ENCODE measurements around the gene KCNQ1.

The KCNQ1 gene

DNA sequence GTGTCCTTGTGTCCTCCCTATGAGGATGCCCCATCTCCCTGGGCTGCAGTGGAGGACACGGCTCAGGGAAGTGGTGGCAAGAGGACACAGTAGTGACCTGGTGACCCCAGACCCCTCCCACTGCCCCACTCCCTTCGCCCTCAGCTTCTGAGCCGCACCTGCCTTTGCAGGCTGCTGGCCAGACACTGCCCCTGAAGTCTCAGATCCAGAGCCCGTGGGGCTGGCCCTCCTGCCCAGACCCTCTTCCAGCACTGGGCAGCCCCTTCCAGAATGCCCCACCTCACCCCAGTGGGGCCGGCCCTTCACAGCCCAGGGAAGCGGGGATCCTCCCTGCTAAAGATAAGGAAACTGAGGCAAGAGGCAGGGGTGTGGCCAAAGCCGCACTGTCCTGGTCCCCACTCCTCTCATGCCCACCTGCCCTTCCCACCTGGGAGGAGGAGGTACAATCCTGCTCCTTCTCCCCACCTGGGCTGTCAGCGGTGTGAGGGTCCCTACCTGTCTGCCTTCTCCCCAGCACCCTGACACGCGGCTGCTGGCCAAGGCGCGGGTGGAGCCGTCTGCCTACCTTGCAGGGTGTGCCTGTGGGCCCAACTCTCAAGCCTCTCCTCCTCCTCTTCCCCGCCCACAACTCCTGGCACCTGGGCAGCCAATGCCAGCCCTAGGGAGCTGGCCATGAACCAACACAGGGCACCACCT, 17.8 kb upstream of the KCNQ1 start:
- Histone ChIP-seq H3K9me3 (ENCODE audit: control insufficient read depth, insufficient read depth, low read length) (no peaks in the 10 kb centered on the region), H3K9ac (ENCODE audit: low read depth, low read length) (no peak overlapping the region), H3K4me3 (ENCODE audit: low read depth, low read length) (no peak overlapping the region), H3K4me1 (ENCODE audit: control insufficient read depth, insufficient read depth, low read length) (no peaks in the 10 kb centered on the region), H3K27ac (ENCODE audit: low read depth, low read length) (no peak overlapping the region), H3K27me3 (ENCODE audit: control insufficient read depth, insufficient read depth, low read length) (no peaks in the 10 kb centered on the region; the same call in 1 of the 2 replicates), H3K36me3 (ENCODE audit: control insufficient read depth, insufficient read depth, low read length) (no peaks in the 10 kb centered on the region)

DNA sequence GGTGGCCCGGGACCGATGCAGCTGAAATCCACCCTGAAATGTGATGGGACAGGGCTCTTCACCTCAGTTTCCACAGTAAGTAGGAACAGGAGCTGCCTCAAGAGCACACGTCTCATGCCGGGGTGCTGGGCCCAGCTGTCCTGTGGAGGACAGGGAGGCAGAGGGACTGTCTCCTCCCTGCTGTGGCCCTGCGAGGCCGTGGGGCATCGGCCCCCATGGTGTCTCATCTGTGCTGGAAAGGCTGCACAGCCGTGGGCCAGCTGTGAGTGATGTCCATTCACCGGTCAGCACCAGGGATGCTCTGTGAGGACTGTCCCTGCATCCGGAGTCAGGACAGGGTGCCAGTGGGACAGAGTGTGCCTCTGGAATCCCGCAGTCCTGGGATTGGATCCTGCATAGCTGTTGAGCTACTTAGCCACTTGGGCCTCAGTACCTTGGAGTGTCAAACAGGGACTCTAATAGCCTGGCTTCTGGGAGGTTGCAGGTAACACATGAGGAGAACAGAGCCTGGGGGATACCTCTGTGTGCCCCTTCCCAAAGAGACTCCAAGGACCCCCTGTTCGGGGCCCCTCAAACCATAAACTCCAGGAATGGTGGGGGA, 17.0 kb upstream of the KCNQ1 start:
- Histone ChIP-seq H3K27me3 (ENCODE audit: control insufficient read depth, insufficient read depth, low read length) (no peaks in the 10 kb centered on the region; the same call in 1 of the 2 replicates), H3K4me3 (ENCODE audit: low read depth, low read length) (no peak overlapping the region), H3K4me1 (ENCODE audit: control insufficient read depth, insufficient read depth, low read length) (no peaks in the 10 kb centered on the region), H3K36me3 (ENCODE audit: control insufficient read depth, insufficient read depth, low read length) (no peaks in the 10 kb centered on the region), H3K27ac (ENCODE audit: low read depth, low read length) (no peak overlapping the region), H3K9ac (ENCODE audit: low read depth, low read length) (no peak overlapping the region), H3K9me3 (ENCODE audit: control insufficient read depth, insufficient read depth, low read length) (no peaks in the 10 kb centered on the region)

- no peaks in the 10 kb centered on the region for H3K4me1 ChIP-seq (ENCODE audit: control insufficient read depth, insufficient read depth, low read length)
- no peak overlapping the region for H3K4me3 ChIP-seq (ENCODE audit: low read depth, low read length)
- no peaks in the 10 kb centered on the region for H3K9me3 ChIP-seq (ENCODE audit: control insufficient read depth, insufficient read depth, low read length)
- H3K36me3 ChIP-seq (ENCODE audit: control insufficient read depth, insufficient read depth, low read length): no peaks in the 10 kb centered on the region
- no peak overlapping the region for H3K9ac ChIP-seq (ENCODE audit: low read depth, low read length)
- no peak overlapping the region for H3K27ac ChIP-seq (ENCODE audit: low read depth, low read length)
- no peaks in the 10 kb centered on the region; the same call in 1 of the 2 replicates for H3K27me3 ChIP-seq (ENCODE audit: control insufficient read depth, insufficient read depth, low read length)
Measured at GRCh38 chr11:2428322-2428795, 16.4 kb upstream of the KCNQ1 start.

DNA sequence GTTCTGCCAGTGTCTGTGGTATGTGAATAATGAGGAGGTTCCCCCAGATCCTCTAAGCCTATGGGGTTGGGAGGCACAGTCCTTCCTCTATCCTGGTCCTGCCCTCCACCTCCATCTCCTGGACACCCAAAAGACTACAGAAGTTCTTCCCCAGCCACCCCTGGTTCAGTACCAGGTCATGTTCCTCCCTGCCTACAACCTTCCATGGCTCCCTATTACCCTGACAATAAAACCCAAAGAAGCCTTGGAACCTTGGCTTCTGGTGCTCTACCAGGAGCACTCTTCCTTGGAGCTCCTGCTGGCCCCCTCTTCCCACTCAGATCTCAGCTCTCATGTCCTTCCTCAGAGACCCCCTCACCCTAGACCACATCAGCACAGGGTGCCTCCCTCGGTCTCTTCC, 13.4 kb upstream of the KCNQ1 start:
- Histone ChIP-seq H3K27ac (ENCODE audit: low read depth, low read length) (no peak overlapping the region), H3K36me3 (ENCODE audit: control insufficient read depth, insufficient read depth, low read length) (no peaks in the 10 kb centered on the region), H3K4me3 (ENCODE audit: low read depth, low read length) (no peak overlapping the region), H3K27me3 (ENCODE audit: control insufficient read depth, insufficient read depth, low read length) (no peaks in the 10 kb centered on the region; the same call in none of the 2 replicates), H3K9ac (ENCODE audit: low read depth, low read length) (no peak overlapping the region), H3K9me3 (ENCODE audit: control insufficient read depth, insufficient read depth, low read length) (no peaks in the 10 kb centered on the region), H3K4me1 (ENCODE audit: control insufficient read depth, insufficient read depth, low read length) (no peaks in the 10 kb centered on the region)

- H3K9me3 ChIP-seq (ENCODE audit: control insufficient read depth, insufficient read depth, low read length): no peaks in the 10 kb centered on the region
- H3K27ac ChIP-seq (ENCODE audit: low read depth, low read length): no peak overlapping the region
- H3K9ac ChIP-seq (ENCODE audit: low read depth, low read length): no peak overlapping the region
- no peaks in the 10 kb centered on the region for H3K4me1 ChIP-seq (ENCODE audit: control insufficient read depth, insufficient read depth, low read length)
- H3K4me3 ChIP-seq (ENCODE audit: low read depth, low read length): no peak overlapping the region
- H3K27me3 ChIP-seq (ENCODE audit: control insufficient read depth, insufficient read depth, low read length): peaks cover 7% of the 10 kb centered on the region
- H3K36me3 ChIP-seq (ENCODE audit: control insufficient read depth, insufficient read depth, low read length): no peaks in the 10 kb centered on the region
Measured at GRCh38 chr11:2432171-2432621, 12.6 kb upstream of the KCNQ1 start.

GRCh38 chr11:2432628-2433071, 12.2 kb upstream of the KCNQ1 start:
- Histone ChIP-seq H3K27me3 (ENCODE audit: control insufficient read depth, insufficient read depth, low read length) (peaks cover 12% of the 10 kb centered on the region), H3K36me3 (ENCODE audit: control insufficient read depth, insufficient read depth, low read length) (no peaks in the 10 kb centered on the region), H3K9ac (ENCODE audit: low read depth, low read length) (no peak overlapping the region), H3K4me3 (ENCODE audit: low read depth, low read length) (no peak overlapping the region), H3K4me1 (ENCODE audit: control insufficient read depth, insufficient read depth, low read length) (no peaks in the 10 kb centered on the region), H3K9me3 (ENCODE audit: control insufficient read depth, insufficient read depth, low read length) (no peaks in the 10 kb centered on the region), H3K27ac (ENCODE audit: low read depth, low read length) (no peak overlapping the region)

GRCh38 chr11:2433106-2433925, 11.5 kb upstream of the KCNQ1 start:
- Histone ChIP-seq H3K9ac (ENCODE audit: low read depth, low read length) (no peak overlapping the region), H3K4me3 (ENCODE audit: low read depth, low read length) (no peak overlapping the region), H3K27ac (ENCODE audit: low read depth, low read length) (no peak overlapping the region), H3K27me3 (ENCODE audit: control insufficient read depth, insufficient read depth, low read length) (peaks cover 12% of the 10 kb centered on the region), H3K4me1 (ENCODE audit: control insufficient read depth, insufficient read depth, low read length) (no peaks in the 10 kb centered on the region), H3K9me3 (ENCODE audit: control insufficient read depth, insufficient read depth, low read length) (no peaks in the 10 kb centered on the region), H3K36me3 (ENCODE audit: control insufficient read depth, insufficient read depth, low read length) (no peaks in the 10 kb centered on the region)

DNA sequence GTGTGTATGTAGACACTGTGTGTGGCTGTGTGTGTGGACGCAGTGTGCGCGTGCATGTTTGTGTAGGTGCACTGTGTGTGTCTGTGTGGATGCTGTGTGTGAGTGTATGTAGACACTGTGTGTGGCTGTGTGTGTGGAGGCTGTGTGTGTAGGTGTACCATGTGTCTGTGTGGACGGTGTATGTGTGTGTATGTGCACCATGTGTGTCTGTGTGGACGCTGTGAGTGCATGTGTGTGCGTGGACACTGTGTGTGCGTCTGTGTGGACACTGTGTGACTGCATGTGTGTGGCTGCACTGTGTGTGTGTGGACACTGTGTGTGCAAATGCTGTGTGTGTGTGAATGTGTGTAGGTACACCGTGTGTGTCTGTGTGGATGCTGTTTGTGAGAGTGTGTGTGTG, 10.8 kb upstream of the KCNQ1 start:
- H3K36me3 ChIP-seq (ENCODE audit: control insufficient read depth, insufficient read depth, low read length): no peaks in the 10 kb centered on the region
- H3K27me3 ChIP-seq (ENCODE audit: control insufficient read depth, insufficient read depth, low read length): peaks cover 15% of the 10 kb centered on the region
- no peaks in the 10 kb centered on the region for H3K9me3 ChIP-seq (ENCODE audit: control insufficient read depth, insufficient read depth, low read length)
- H3K4me1 ChIP-seq (ENCODE audit: control insufficient read depth, insufficient read depth, low read length): no peaks in the 10 kb centered on the region
- H3K27ac ChIP-seq (ENCODE audit: low read depth, low read length): no peak overlapping the region
- H3K4me3 ChIP-seq (ENCODE audit: low read depth, low read length): no peak overlapping the region
- no peak overlapping the region for H3K9ac ChIP-seq (ENCODE audit: low read depth, low read length)

DNA sequence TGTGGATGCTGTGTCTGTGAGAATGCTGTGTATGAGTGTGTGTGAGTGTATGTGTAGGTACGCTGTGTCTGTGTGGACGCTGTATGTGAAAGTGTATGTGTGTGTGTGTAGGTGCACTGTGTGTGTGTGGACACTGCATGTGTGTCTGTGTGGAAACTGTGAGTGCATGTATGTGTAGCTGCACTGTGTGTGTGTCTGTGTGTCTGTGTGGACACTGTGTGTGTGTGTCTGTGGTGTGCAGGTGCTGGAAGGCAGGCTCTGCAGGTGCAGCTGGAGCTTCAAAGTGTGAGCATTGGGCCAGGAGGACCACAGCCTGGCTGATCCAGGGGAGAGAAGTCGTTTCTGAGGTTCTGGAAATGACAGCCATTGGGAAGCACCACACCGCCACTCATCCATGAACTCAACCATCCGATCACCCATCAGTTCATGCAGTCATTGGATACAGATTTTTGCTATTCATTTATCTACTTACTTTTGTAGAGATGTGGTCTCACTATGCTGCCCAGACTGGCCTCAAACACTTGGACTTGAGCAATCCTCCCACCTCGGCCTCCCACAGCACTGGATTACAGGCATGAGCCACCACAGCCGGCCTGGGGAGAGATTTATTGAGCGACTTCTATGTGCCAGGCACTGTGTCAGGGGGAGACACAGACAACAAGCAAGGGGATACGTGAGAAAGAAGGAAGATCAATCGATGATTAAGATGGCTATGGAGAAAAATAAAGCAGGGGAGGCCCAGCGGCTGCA, 10.1 kb upstream of the KCNQ1 start:
- Histone ChIP-seq H3K27ac (ENCODE audit: low read depth, low read length) (no peak overlapping the region), H3K9me3 (ENCODE audit: control insufficient read depth, insufficient read depth, low read length) (no peaks in the 10 kb centered on the region), H3K4me1 (ENCODE audit: control insufficient read depth, insufficient read depth, low read length) (no peaks in the 10 kb centered on the region), H3K27me3 (ENCODE audit: control insufficient read depth, insufficient read depth, low read length) (peaks cover 18% of the 10 kb centered on the region), H3K4me3 (ENCODE audit: low read depth, low read length) (no peak overlapping the region), H3K36me3 (ENCODE audit: control insufficient read depth, insufficient read depth, low read length) (no peaks in the 10 kb centered on the region), H3K9ac (ENCODE audit: low read depth, low read length) (no peak overlapping the region)

GRCh38 chr11:2435288-2436012, 9.4 kb upstream of the KCNQ1 start:
- Histone ChIP-seq H3K9me3 (ENCODE audit: control insufficient read depth, insufficient read depth, low read length) (no peaks in the 10 kb centered on the region), H3K4me1 (ENCODE audit: control insufficient read depth, insufficient read depth, low read length) (no peaks in the 10 kb centered on the region), H3K9ac (ENCODE audit: low read depth, low read length) (no peak overlapping the region), H3K27me3 (ENCODE audit: control insufficient read depth, insufficient read depth, low read length) (peaks cover 26% of the 10 kb centered on the region), H3K4me3 (ENCODE audit: low read depth, low read length) (no peak overlapping the region), H3K36me3 (ENCODE audit: control insufficient read depth, insufficient read depth, low read length) (no peaks in the 10 kb centered on the region), H3K27ac (ENCODE audit: low read depth, low read length) (no peak overlapping the region)
